Small intestine (tissue), 7 donors: ENCODE measurements around the gene SARM1. TPM values are rescaled to one million over a fixed set of nuclear protein-coding genes. Genes with fewer than 3 reads are reported as not detected.
A peak's percentile ranks its signal among the peaks of the same experiment; 100 is the strongest.

Source experiments
- DNase-seq, 2 donors: peaks; one replicate each; pipeline versions ENCODE4 v3.0.0 to v3.0.0-alpha.2; 2013
- FAIRE-seq: peaks from 2 replicates; lab custom pipeline; 2012; peaks lifted over from hg19 to GRCh38; lab: Jason Lieb, UNC
- H3K27ac ChIP-seq, 3 donors: one replicate each; pipeline ENCODE4 v1.5.1; 2013; ENCODE audit warnings: low read length in 2 of 3, mild to moderate bottlenecking in 2 of 3, control low read depth in 1 of 3, inconsistent platforms in 1 of 3, low read depth in 1 of 3, moderate library complexity in 1 of 3
- H3K27me3 ChIP-seq, 3 donors: one replicate each; pipeline ENCODE4 v1.6.1; 2013; ENCODE audit warnings: low read length in 3 of 3, inconsistent platforms in 1 of 3; ENCODE audit not compliant: control insufficient read depth in 3 of 3, insufficient read depth in 3 of 3
- H3K36me3 ChIP-seq, 3 donors: one replicate each; pipeline ENCODE4 v1.6.1; 2013; ENCODE audit warnings: low read length in 3 of 3, inconsistent platforms in 1 of 3, low read depth in 1 of 3, mild to moderate bottlenecking in 1 of 3, moderate library complexity in 1 of 3; ENCODE audit not compliant: control insufficient read depth in 3 of 3, insufficient read depth in 2 of 3
- H3K4me1 ChIP-seq, 3 donors: one replicate each; pipeline ENCODE4 v1.6.1; 2013; ENCODE audit warnings: low read length in 2 of 3, inconsistent platforms in 1 of 3, low read depth in 1 of 3, mild to moderate bottlenecking in 1 of 3, moderate library complexity in 1 of 3; ENCODE audit not compliant: control insufficient read depth in 3 of 3, insufficient read depth in 2 of 3
- H3K4me3 ChIP-seq, 3 donors: one replicate each; pipeline ENCODE4 v1.5.1; 2013; ENCODE audit warnings: low read length in 3 of 3, control low read depth in 1 of 3, inconsistent platforms in 1 of 3, low read depth in 1 of 3, mild to moderate bottlenecking in 1 of 3, moderate library complexity in 1 of 3
- H3K9me3 ChIP-seq, 2 donors: one replicate each; pipeline ENCODE4 v1.6.1; 2013; ENCODE audit warnings: low read depth in 1 of 2, low read length in 1 of 2; ENCODE audit not compliant: control insufficient read depth in 2 of 2, insufficient read depth in 1 of 2
- WGBS, 3 donors: extraction: QIAGEN DNeasy Blood & Tissue Kit; methylation state at CpG; one replicate each; pipeline ENCODE4 v1.1.7; 2013; 5-methylcytosine and 5-hydroxymethylcytosine counted together
- polyA plus RNA-seq, 4 donors: library from polyadenylated mRNA; stranded (reverse) in 3 of 4; unstranded in 1 of 4; fragments of 200-250 nt in 3 of 4; fragments of 120-200 nt in 1 of 4; gene quantifications; one replicate each; pipeline versions ENCODE4 v1.2.1 to v1.2.3, GENCODE V29; 2013
- donor health status: healthy with polysubstance abuse.
- donor health status: control.
- donor health status: control.
- donor health status: Bipolar disorder and iron deficiency.
- donor health status: healthy.

SARM1 gene
- polyA plus RNA-seq, 4 donors, result 8.9 to 19.0 (median 10.9) TPM

GRCh38 chr17:28372945-28373274 lies 1.4 kb downstream of the SARM1 start:
- peaks cover 0 to 5% (median 0%) of the 10 kb centered on the region in 3 donors for H3K27me3 ChIP-seq
- no peak for DNase-seq
- H3K27ac ChIP-seq, result no peak overlapping the region
- peaks cover 0 to 9% (median 2%) of the 10 kb centered on the region in 3 donors for H3K36me3 ChIP-seq
- H3K4me3 ChIP-seq, result peak overlapping the region in 1 of 3 donors; percentile 32
- WGBS, 3 donors, result 78 to 90% (median 88%) methylated on average over 6 of the region's 6 CpGs
- FAIRE-seq, result no peak
- peaks cover 0 to 45% (median 9%) of the 10 kb centered on the region in 3 donors for H3K4me1 ChIP-seq
- H3K9me3 ChIP-seq, result no peaks in the 10 kb centered on the region

DNA sequence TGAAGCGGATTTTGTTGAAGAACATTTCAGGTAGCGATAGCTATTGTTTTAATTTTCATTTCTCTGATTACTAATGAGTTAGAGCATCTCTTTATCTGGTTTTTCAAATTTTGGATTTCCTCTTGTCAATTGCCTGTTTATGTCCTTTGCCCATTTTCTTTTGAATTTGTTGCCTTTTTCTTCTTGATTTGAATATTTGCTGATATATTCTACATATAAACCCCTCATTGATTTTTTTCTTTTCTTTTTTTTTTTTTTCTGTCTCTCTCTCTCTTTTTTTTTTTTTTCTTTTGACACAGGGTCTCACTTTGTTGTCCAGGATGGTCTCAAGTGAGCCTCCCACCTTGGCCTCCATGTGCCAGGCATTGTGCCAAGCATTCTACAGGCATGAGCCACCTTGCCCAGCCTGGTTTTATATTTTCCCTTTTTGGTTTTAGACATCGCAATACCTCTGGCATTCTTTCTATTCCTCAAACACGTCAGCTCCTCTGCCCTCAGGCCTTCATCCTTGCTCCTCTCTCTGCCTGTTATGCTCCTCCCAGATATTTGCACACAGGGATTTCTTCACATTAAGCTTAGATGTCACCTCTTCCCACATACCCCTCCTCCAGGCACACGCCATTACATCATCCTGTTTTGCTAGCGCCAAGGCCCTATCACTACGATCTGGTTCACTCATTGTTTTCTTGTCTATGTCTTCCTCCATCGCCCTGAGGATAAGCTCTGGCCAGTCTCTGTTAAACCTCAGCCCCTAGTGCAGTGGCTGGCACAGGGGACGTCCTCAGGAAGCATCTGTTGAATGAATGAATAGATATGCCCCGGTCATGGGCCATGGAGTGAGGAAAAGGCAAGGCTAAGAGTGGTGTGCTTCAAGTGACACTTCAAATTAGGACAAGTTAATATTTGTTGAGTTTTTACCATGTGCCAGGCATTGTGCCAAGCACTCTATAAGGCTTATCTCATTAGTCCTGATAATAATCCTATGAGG lies 8.6 kb downstream of the SARM1 start:
- Histone ChIP-seq H3K36me3 (peaks cover 0 to 3% (median 0%) of the 10 kb centered on the region in 3 donors), H3K27me3 (peaks cover 0 to 4% (median 2%) of the 10 kb centered on the region in 3 donors), H3K9me3 (no peaks in the 10 kb centered on the region), H3K4me1 (peaks cover 0 to 21% (median 0%) of the 10 kb centered on the region in 3 donors), H3K27ac (no peak overlapping the region), H3K4me3 (no peak overlapping the region)
- no peak for FAIRE-seq
- DNase-seq, result peak in 1 of 2 donors; percentile 77
- WGBS, 3 donors, result 35 to 67% (median 57%) methylated on average over 10 of the region's 10 CpGs

- H3K27me3 ChIP-seq, result peaks cover 0 to 4% (median 2%) of the 10 kb centered on the region in 3 donors
- DNase-seq (peak; percentile 58 to 82), FAIRE-seq (no peak)
- peaks cover 0 to 3% (median 2%) of the 10 kb centered on the region in 3 donors for H3K36me3 ChIP-seq
- 9 to 21% (median 19%) methylated on average over 59 to 72 of the region's 72 CpGs for WGBS, 3 donors
- H3K9me3 ChIP-seq, result no peaks in the 10 kb centered on the region
- no peak overlapping the region for H3K4me3 ChIP-seq
- peaks cover 0 to 28% (median 0%) of the 10 kb centered on the region in 3 donors for H3K4me1 ChIP-seq
- no peak overlapping the region for H3K27ac ChIP-seq
Observed at GRCh38 chr17:28381141-28381825, 9.8 kb downstream of the SARM1 start.

- peaks cover 0 to 20% (median 3%) of the 10 kb centered on the region in 3 donors for H3K36me3 ChIP-seq
- 4 to 24% (median 9%) methylated on average over 54 to 56 of the region's 56 CpGs for WGBS, 3 donors
Observed at GRCh38 chr17:28384281-28385036, 13.0 kb downstream of the SARM1 start.

DNA sequence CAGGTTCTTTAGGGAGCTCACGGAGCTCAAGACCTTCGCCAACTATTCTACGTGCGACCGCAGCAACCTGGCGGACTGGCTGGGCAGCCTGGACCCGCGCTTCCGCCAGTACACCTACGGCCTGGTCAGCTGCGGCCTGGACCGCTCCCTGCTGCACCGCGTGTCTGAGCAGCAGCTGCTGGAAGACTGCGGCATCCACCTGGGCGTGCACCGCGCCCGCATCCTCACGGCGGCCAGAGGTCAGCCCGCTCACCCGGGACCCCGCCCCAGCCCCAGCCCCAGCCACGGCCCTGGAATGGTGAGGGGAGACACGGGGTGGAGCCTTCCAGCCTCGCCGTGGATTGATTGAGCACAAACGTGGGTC lies 13.5 kb downstream of the SARM1 start:
- no peak for FAIRE-seq

More at GRCh38 chr17:28384281-28385036, 13.0 kb downstream of the SARM1 start:
- H3K9me3 ChIP-seq, result no peaks in the 10 kb centered on the region
- H3K27me3 ChIP-seq, result peaks cover 0 to 4% (median 2%) of the 10 kb centered on the region in 3 donors
- peak; percentile 91 to 92 for DNase-seq
- peak overlapping the region; percentile 16 to 85 (median 52) for H3K27ac ChIP-seq
- peak overlapping the region; percentile 24 to 73 (median 70) for H3K4me3 ChIP-seq
- FAIRE-seq, result no peak
- H3K4me1 ChIP-seq, result peaks cover 0 to 31% (median 0%) of the 10 kb centered on the region in 3 donors

DNA sequence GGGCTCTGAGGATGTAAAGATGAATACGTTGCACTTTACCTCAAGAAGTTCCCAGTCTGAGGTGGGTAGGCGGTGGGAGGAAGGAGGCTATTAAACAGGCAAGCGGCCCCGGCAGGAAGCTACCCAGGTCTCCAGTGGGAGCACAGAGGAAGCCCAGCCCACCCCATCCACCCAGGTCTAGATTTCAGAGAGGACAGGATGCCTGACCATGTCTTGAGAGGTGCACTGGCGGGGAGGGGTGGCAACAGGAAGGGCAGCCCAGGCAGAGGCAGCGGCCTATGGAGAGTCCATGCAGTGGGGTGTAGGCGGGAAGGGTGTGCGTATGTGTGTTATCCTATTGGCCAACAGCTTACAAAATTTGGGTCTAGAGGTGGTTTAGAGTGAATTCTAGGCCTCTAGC lies 13.9 kb downstream of the SARM1 start:
- H3K36me3 ChIP-seq, result peaks cover 0 to 23% (median 3%) of the 10 kb centered on the region in 3 donors
- H3K4me1 ChIP-seq, result peaks cover 0 to 27% (median 0%) of the 10 kb centered on the region in 3 donors
- DNase-seq (no peak), FAIRE-seq (no peak)
- H3K4me3 ChIP-seq, result peak overlapping the region in 2 of 3 donors; percentile 70 to 73
- peak overlapping the region in 1 of 3 donors; percentile 85 for H3K27ac ChIP-seq
- WGBS, 3 donors, result 43 to 63% (median 52%) methylated on average over 8 of the region's 8 CpGs
- peaks cover 0 to 4% (median 2%) of the 10 kb centered on the region in 3 donors for H3K27me3 ChIP-seq
- no peaks in the 10 kb centered on the region for H3K9me3 ChIP-seq

More for the DNA sequence above, 13.5 kb downstream of the SARM1 start:
- peaks cover 0 to 31% (median 0%) of the 10 kb centered on the region in 3 donors for H3K4me1 ChIP-seq
- peaks cover 0 to 4% (median 2%) of the 10 kb centered on the region in 3 donors for H3K27me3 ChIP-seq
- H3K36me3 ChIP-seq, result peaks cover 0 to 23% (median 3%) of the 10 kb centered on the region in 3 donors
- H3K9me3 ChIP-seq, result no peaks in the 10 kb centered on the region
- 4 to 31% (median 10%) methylated on average over 24 to 29 of the region's 29 CpGs for WGBS, 3 donors
- peak overlapping the region; percentile 24 to 73 (median 70) for H3K4me3 ChIP-seq
- peak in 1 of 2 donors; percentile 40 for DNase-seq
- H3K27ac ChIP-seq, result peak overlapping the region; percentile 16 to 85 (median 52)

GRCh38 chr17:28386391-28386790 lies 14.9 kb downstream of the SARM1 start:
- H3K36me3 ChIP-seq, result peaks cover 0 to 29% (median 3%) of the 10 kb centered on the region in 3 donors
- H3K9me3 ChIP-seq, result no peaks in the 10 kb centered on the region

More at GRCh38 chr17:28386391-28386790, 14.9 kb downstream of the SARM1 start:
- Histone ChIP-seq H3K4me1 (peaks cover 0 to 25% (median 0%) of the 10 kb centered on the region in 3 donors), H3K4me3 (no peak overlapping the region), H3K27ac (no peak overlapping the region), H3K27me3 (peaks cover 0 to 2% (median 0%) of the 10 kb centered on the region in 3 donors)
- no peak for DNase-seq
- no peak for FAIRE-seq
